K562 (cell line): ENCODE measurements around the gene KLHL29. TPM values are rescaled to one million over a fixed set of nuclear protein-coding genes. Genes with fewer than 3 reads are reported as not detected.
A peak's percentile ranks its signal among the peaks of the same experiment; 100 is the strongest.

Experiments used
- ATAC-seq: fragments of 200-7000 bp; cut with Tn5 transposase; 3 replicates; pipeline ENCODE4 v1.9.1; 2020; ENCODE audit warnings: moderate library complexity
- BruUV-seq: library from RNA; stranded (reverse); fragments of 400-500 nt; replicated peaks from 2 replicates; lab custom pipeline; 2021; lab: Mats Ljungman, UMichigan
- CTCF ChIA-PET: fragments of 300-600 bp; formaldehyde crosslinking; extraction: SDS; loops from one replicate; lab custom pipeline; 2021; ENCODE audit warnings: low intra/inter-chr PET ratio; lab: Yijun Ruan, JAX
- POLR2A ChIA-PET: fragments of 300-600, 350-650 bp; sonication (Branson Sonifier 250); formaldehyde crosslinking; extraction: SDS; loops from one replicate; lab custom pipeline; 2021; ENCODE audit warnings: antibody characterized with exemption, inconsistent platforms; lab: Yijun Ruan, JAX
- DNase-seq, 4 experiments: peaks; one replicate each; pipeline versions ENCODE4 v3.0.0 to v3.0.0-alpha.2; 2011 to 2018; ENCODE audit warnings: low spot score in 3 of 4, mixed read lengths in 3 of 4; ENCODE audit errors: extremely low read depth in 1 of 4
- FAIRE-seq: peaks from 2 replicates; lab custom pipeline; 2011; peaks lifted over from hg19 to GRCh38; lab: Jason Lieb, UNC
- H2AFZ ChIP-seq: 2 replicates; pipeline ENCODE4 v1.6.0; 2011; ENCODE audit warnings: low read depth, low read length, control low read depth, inconsistent platforms
- H3K27ac ChIP-seq: fragments of 200-600 bp; 3 replicates; pipeline ENCODE4 v1.8.0; 2011; ENCODE audit warnings: low read depth, mild to moderate bottlenecking, control low read depth, inconsistent platforms, low read length, moderate library complexity, mixed read lengths; ENCODE audit errors: extremely low read depth
- H3K27me3 ChIP-seq, 2 experiments: fragments of 300-600 bp in 1 of 2; 2 replicates in 1 of 2; 3 replicates in 1 of 2; pipeline versions ENCODE4 v1.6.0 to v1.8.0; 2011; ENCODE audit warnings: inconsistent platforms in 2 of 2, low read length in 2 of 2, mild to moderate bottlenecking in 1 of 2, mixed read lengths in 1 of 2, moderate library complexity in 1 of 2; ENCODE audit not compliant: control insufficient read depth in 2 of 2, insufficient read depth in 2 of 2
- H3K36me3 ChIP-seq: fragments of 300-600 bp; 3 replicates; pipeline ENCODE4 v1.8.0; 2011; ENCODE audit warnings: mild to moderate bottlenecking, low read length, inconsistent platforms; ENCODE audit not compliant: control insufficient read depth, insufficient read depth
- H3K4me1 ChIP-seq, 2 experiments: fragments of 200-600 bp in 1 of 2; replicated peaks in 1 of 2; 2 replicates in 1 of 2; 3 replicates in 1 of 2; pipeline versions ENCODE4 v1.5.1 to v1.8.0; 2011; ENCODE audit warnings: inconsistent platforms in 2 of 2, low read length in 2 of 2, mild to moderate bottlenecking in 1 of 2, mixed read lengths in 1 of 2, moderate library complexity in 1 of 2; ENCODE audit not compliant: control insufficient read depth in 2 of 2, insufficient read depth in 2 of 2
- H3K4me2 ChIP-seq: 2 replicates; pipeline ENCODE4 v1.6.1; 2011; ENCODE audit warnings: low read length, control low read depth, inconsistent platforms, mixed read lengths; ENCODE audit not compliant: insufficient read depth
- H3K4me3 ChIP-seq: fragments of 200-600 bp; sonication (generic), shearing (Covaris generic); 2 replicates; pipeline ENCODE4 v1.5.1; 2016; ENCODE audit warnings: control low read depth, inconsistent platforms
- H3K79me2 ChIP-seq: fragments of 200-600 bp; 3 replicates; pipeline ENCODE4 v1.8.0; 2011; ENCODE audit warnings: low read length, inconsistent platforms; ENCODE audit not compliant: control insufficient read depth, insufficient read depth
- H3K9ac ChIP-seq, 2 experiments: 2 replicates each; pipeline versions ENCODE4 v1.6.0 to v1.6.1; 2011; ENCODE audit warnings: low read depth in 2 of 2, low read length in 2 of 2, control low read depth in 1 of 2, inconsistent platforms in 1 of 2, mild to moderate bottlenecking in 1 of 2, mixed read lengths in 1 of 2; ENCODE audit not compliant: insufficient read depth in 1 of 2
- H3K9me1 ChIP-seq: one replicate; pipeline ENCODE4 v1.6.0; 2011; ENCODE audit warnings: inconsistent platforms, mild to moderate bottlenecking, low read length, moderate library complexity; ENCODE audit not compliant: control insufficient read depth, insufficient read depth
- H3K9me3 ChIP-seq: replicated peaks from 2 replicates; pipeline ENCODE4 v1.5.1; 2011; ENCODE audit warnings: low read depth, low read length, inconsistent platforms; ENCODE audit not compliant: control insufficient read depth, insufficient read depth
- H4K20me1 ChIP-seq: replicated peaks from 2 replicates; pipeline ENCODE4 v1.6.1; 2011; ENCODE audit warnings: low read length, inconsistent platforms, mixed read lengths; ENCODE audit not compliant: control insufficient read depth, insufficient read depth
- ATF7 ChIP-seq: fragments of 450-650 bp; IDR thresholded peaks from 2 replicates; pipeline ENCODE4 v1.7.1; 2014; ENCODE audit warnings: mild to moderate bottlenecking, moderate library complexity
- CXXC5 ChIP-seq: fragments of 250-450 bp; sonication (Bioruptor Pico); IDR thresholded peaks from 2 replicates; pipeline ENCODE4 v1.8.0; 2022; ENCODE audit warnings: inconsistent platforms, mild to moderate bottlenecking, moderate library complexity
- NBN ChIP-seq: fragments of 450-650 bp; IDR thresholded peaks from 2 replicates; pipeline ENCODE4 v1.6.1; 2016; ENCODE audit warnings: low read depth, mild to moderate bottlenecking
- POLR2G ChIP-seq: fragments of 200-400 bp; formaldehyde crosslinking; IDR thresholded peaks from 2 replicates; pipeline ENCODE4 v1.6.1; 2017; ENCODE audit warnings: low read depth, mild to moderate bottlenecking, antibody characterized with exemption, low read length, moderate library complexity
- RFX5 ChIP-seq: IDR thresholded peaks from 2 replicates; pipeline ENCODE4 v1.6.1; 2011; ENCODE audit warnings: low read depth, mild to moderate bottlenecking, improper control_type of control experiment, low read length
- ZFP36 ChIP-seq: fragments of 150-350 bp; IDR thresholded peaks from 2 replicates; pipeline ENCODE4 v1.6.1; 2018; ENCODE audit warnings: low read length, low read depth; ENCODE audit not compliant: partially characterized antibody
- WGBS: fragments of 100-300 bp; shearing (Covaris generic); methylation state at CpG from one replicate; pipeline ENCODE4 v1.1.6; 2016; ENCODE audit warnings: low coverage, mixed read lengths; ENCODE audit not compliant: insufficient coverage; ENCODE audit errors: missing lambda C conversion rate; 5-methylcytosine and 5-hydroxymethylcytosine counted together
- in situ Hi-C: fragments of 300-500 bp; cut with MboI; formaldehyde crosslinking; loops from 4 replicates; pipeline ENCODE4 v1.15.0; 2018; ENCODE audit warnings: inconsistent platforms, mixed read lengths
- intact Hi-C: fragments of 100-400 bp; cut with micrococcal nuclease; formaldehyde crosslinking; loops from 2 replicates; pipeline ENCODE4 v1.14.2; 2022
- polyA plus RNA-seq, 8 experiments: library from polyadenylated mRNA; depleted of rRNA in 4 of 8; stranded (reverse) in 5 of 8; unstranded in 3 of 8; fragments of >200 nt; fragmentation: Nextera tagmentation in 2 of 8; fragmentation: Illumina TruSeq in 1 of 8; extraction: Ambion mirVana in 2 of 8; extraction: Trizol in 1 of 8; gene quantifications; 2 replicates each; pipeline versions ENCODE4 v1.2.1 to v1.2.3, GENCODE V29; 2011 to 2014; ENCODE audit warnings: inconsistent platforms in 1 of 8, missing spikeins in 1 of 8
- total RNA-seq, 7 experiments: library from RNA; depleted of rRNA in 6 of 7; stranded (reverse); fragments of >200 nt in 6 of 7; fragmentation: Illumina TruSeq in 2 of 7; extraction: Trizol in 2 of 7; gene quantifications; 2 replicates each; pipeline versions ENCODE4 v1.2.1 to v1.2.3, GENCODE V29; 2011 to 2021; ENCODE audit warnings: low replicate concordance in 1 of 7
- TF ChIP-seq, protein P1 (sequence below): fragments of 200-800 bp; sonication (Bioruptor generic); IDR thresholded peaks from 2 replicates; pipeline ENCODE4 v1.6.1; 2016; ENCODE audit warnings: missing genetic modification characterization, missing compliant biosample characterization

KLHL29 gene
- total and polyA plus RNA-seq, 9 of the 15 experiments (the other 6 are each of a cell fraction or from before 2014, with no cell fraction given), result 0.03 to 0.31 (median 0.08) TPM; not detected in 1

DNA sequence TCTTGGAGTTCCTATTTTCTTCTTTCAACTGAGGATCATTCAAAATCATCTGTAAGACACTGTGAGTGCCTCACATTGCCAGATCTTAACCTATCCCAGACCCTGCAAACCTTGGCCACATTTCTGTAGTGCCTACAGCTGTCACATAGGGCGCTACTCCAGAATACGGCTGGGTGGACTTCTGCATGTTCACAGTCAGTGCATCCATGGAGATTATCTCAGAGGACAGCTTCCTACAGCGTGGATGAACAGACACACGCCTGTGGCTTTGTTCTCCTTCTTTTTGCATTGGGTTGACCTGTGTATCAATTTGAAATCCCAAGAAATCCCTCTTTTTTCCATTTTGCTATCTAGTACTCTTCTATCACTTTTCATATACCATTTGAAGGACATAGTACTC, 1.9 kb upstream of the KLHL29 start (continued):
- TF ChIP-seq, protein P1, sequence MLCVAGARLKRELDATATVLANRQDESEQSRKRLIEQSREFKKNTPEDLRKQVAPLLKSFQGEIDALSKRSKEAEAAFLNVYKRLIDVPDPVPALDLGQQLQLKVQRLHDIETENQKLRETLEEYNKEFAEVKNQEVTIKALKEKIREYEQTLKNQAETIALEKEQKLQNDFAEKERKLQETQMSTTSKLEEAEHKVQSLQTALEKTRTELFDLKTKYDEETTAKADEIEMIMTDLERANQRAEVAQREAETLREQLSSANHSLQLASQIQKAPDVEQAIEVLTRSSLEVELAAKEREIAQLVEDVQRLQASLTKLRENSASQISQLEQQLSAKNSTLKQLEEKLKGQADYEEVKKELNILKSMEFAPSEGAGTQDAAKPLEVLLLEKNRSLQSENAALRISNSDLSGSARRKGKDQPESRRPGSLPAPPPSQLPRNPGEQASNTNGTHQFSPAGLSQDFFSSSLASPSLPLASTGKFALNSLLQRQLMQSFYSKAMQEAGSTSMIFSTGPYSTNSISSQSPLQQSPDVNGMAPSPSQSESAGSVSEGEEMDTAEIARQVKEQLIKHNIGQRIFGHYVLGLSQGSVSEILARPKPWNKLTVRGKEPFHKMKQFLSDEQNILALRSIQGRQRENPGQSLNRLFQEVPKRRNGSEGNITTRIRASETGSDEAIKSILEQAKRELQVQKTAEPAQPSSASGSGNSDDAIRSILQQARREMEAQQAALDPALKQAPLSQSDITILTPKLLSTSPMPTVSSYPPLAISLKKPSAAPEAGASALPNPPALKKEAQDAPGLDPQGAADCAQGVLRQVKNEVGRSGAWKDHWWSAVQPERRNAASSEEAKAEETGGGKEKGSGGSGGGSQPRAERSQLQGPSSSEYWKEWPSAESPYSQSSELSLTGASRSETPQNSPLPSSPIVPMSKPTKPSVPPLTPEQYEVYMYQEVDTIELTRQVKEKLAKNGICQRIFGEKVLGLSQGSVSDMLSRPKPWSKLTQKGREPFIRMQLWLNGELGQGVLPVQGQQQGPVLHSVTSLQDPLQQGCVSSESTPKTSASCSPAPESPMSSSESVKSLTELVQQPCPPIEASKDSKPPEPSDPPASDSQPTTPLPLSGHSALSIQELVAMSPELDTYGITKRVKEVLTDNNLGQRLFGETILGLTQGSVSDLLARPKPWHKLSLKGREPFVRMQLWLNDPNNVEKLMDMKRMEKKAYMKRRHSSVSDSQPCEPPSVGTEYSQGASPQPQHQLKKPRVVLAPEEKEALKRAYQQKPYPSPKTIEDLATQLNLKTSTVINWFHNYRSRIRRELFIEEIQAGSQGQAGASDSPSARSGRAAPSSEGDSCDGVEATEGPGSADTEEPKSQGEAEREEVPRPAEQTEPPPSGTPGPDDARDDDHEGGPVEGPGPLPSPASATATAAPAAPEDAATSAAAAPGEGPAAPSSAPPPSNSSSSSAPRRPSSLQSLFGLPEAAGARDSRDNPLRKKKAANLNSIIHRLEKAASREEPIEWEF, result no peak
- TF ChIP-seq NBN (no peak), RFX5 (no peak)

DNA sequence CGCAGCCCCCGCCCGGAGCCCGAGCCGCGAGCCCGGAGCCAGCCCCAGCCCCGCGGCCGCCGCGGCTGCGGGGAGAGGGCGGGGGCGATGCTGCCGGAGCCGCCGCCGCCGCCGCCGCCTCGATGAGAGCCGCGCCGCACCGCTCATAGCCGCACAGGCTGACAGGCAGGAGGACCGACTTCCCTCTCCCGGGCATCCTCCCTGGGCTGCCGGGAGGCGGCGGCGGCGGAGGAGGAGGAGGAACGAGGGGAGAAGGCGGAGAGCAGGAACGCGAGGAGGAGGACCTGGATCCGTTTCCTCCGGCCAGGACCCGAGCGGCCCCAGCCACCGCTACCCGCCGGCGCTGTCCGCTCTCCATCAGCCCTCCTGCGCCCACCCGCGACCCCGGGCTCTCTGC, 370 bp downstream of the KLHL29 start:
- 13% methylated on average over 30 of the region's 52 CpGs for WGBS
- H3K79me2 ChIP-seq, result no peaks in the 10 kb centered on the region
- ATAC-seq (no peak; the same call in 2 of the 3 replicates), DNase-seq (no peak)
- CTCF ChIA-PET, result no interaction called here
- H3K9me3 ChIP-seq, result no peaks in the 10 kb centered on the region
- POLR2A ChIA-PET, result no interaction called here
- H3K4me2 ChIP-seq, result no peak overlapping the region
- H3K9me1 ChIP-seq, result peaks cover 2% of the 10 kb centered on the region
- H3K9ac ChIP-seq, result no peak overlapping the region
- no peaks in the 10 kb centered on the region; the same call in 1 of the 2 replicates for H4K20me1 ChIP-seq
- TF ChIP-seq ATF7 (no peak), POLR2G (0 out of 2 replicates have a peak, but pooled peaks have one; percentile 3), ZFP36 (peak; percentile 52), CXXC5 (CRISPR knock-in tag) (0 out of 2 replicates have a peak, but pooled peaks have one; percentile 4)
- TF ChIP-seq, all 486 proteins: peak for 3
- no peak overlapping the region for H3K4me3 ChIP-seq
- intact Hi-C loops (no loop called here), in situ Hi-C loops (no loop called here)
- H3K4me1 ChIP-seq, result peaks cover 0 to 14% of the 10 kb centered on the region in 2 experiments; a peak in 2 of 5 replicates
- no peak overlapping the region for H2AFZ ChIP-seq
- H3K27ac ChIP-seq, result no peak overlapping the region
- no TSS peak for BruUV-seq
- H3K36me3 ChIP-seq, result no peaks in the 10 kb centered on the region
- peaks cover 11 to 41% of the 10 kb centered on the region in 2 experiments; a peak in 4 of 5 replicates for H3K27me3 ChIP-seq
- no peak for FAIRE-seq
